NCI-H1092 (cell line): ENCODE results near the gene SYTL3.

Experiments used
- DNase-seq: peaks from one replicate; lab custom pipeline; 2025; lab: John Stamatoyannopoulos, UW

SYTL3 gene

DNA sequence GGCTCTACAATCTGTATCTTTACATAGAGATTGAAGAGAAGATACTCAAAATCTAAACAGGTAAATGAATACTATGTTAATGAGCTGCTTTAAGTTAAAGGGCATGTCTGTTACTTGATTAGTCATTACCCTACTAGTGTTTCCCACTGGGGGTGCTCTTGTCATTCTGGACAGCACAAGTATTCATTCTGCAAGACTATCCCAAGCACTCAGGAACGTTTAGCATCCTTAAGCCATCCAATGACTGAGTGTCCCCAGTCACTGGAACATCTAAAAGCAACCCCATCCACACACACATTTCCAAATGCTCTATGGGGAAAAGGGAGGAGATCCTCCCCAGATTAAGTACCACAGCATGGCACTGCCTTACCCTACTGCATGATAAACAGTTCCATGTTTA is 143.6 kb downstream of the SYTL3 start:
- no peak for DNase-seq

DNA sequence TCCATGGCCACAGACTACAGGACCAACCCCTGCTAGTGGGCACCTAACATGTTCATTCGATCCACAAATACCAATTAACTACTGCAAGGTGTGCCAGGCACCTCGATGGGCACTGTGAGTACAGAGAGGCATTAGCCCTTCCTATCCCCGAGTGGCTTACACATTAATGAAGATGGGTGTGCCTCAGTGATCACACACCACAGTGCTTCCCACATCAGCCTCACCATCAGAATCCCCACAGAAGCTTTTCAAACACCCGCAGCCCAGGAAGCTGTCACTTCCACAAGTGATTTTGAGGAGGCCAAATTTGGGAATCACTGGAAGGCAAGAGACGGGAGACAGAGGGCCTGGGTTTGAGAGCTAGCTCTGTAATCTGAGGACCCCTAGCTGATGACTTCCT is 145.7 kb downstream of the SYTL3 start:
- DNase-seq = no peak

DNA sequence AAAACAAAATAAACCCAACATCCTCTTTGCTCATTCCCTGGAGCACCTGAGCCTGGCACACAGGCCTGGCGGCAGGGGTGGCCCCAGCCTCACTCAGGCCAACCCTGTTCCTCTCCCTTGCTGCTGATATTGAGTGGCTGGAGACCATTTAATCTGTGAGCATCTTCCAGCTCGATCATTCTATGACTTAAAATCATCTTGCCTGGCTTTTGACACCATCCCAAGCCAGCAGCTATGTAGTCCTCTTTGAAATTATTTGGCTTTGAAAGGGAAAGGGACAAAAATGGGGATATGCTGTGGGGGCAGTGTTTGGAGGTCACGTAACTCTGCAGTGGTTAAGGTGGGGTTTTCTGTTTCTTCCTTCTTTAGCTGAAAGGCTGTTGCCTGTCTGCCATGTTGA is 146.5 kb downstream of the SYTL3 start:
- no peak for DNase-seq

DNA sequence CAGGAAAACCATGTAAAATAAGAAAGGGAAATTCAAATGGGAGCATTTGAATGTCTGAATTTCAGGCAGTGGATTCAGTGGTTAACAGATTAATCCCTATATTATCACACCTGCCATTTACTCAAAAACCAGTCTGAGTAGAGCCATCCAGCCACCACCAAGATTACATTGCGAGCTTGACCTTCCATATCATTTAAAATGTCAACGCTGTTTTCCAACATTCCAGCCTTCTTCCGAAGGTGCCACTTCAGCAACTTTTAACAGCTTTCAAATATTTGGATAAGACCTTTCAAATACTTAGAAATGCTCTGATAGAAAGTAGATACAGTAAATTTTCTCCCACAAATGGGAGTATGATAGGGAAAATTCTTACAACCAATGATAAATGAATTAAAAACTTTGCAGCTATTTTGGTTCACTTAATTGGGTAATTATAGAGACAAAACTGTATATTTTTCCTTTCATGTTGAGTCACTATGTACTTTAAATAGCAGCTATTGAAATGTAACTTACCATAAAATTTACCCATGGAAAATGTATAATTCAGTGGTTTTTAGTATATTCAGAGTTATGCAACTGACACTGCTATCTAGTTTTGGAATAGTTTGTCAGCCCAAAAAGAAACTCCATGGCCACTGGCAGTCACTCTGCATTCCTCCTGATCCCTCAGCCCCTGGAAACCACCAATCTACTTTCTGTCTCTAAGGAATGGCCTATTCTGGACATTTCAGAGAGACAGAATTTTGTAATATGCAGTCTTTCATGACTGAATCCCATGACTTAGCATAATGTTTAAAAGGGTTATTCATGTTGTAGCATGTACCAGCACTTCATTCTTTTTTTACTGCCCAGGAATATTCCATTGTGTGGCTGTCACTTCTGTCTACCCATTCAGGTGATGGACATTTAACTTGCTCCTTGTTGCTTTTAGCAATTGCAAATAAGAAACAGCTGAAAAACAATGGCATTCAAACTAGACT is 147.8 kb downstream of the SYTL3 start:
- no peak for DNase-seq

DNA sequence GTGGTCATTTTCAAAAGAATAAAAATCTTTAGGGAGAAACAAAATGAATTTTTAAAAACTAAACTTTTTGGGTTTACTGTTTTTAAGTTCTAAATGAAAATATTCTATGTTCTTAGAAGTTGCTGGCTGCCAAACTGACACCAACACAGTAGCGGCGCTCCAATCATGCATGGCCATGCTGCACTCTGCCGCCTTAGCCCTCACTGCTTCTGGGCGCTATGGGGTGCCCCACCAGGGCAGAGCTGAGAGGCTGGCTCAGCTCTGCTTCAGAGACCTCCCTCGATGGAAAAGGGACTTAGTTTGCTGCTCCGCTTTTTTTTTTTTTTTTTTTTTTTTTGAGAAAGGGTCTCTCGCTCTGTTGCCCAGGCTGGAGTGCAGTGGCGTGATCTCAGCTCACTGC is 148.5 kb downstream of the SYTL3 start:
- no peak for DNase-seq

GRCh38 chr6:158799051-158799792 is 149.4 kb downstream of the SYTL3 start:
- DNase-seq = peak; percentile 69

GRCh38 chr6:158801655-158802294 is 151.9 kb downstream of the SYTL3 start:
- no peak for DNase-seq

GRCh38 chr6:158803733-158804143 is 153.9 kb downstream of the SYTL3 start:
- DNase-seq = no peak

GRCh38 chr6:158804207-158804606 is 154.4 kb downstream of the SYTL3 start:
- no peak for DNase-seq

DNA sequence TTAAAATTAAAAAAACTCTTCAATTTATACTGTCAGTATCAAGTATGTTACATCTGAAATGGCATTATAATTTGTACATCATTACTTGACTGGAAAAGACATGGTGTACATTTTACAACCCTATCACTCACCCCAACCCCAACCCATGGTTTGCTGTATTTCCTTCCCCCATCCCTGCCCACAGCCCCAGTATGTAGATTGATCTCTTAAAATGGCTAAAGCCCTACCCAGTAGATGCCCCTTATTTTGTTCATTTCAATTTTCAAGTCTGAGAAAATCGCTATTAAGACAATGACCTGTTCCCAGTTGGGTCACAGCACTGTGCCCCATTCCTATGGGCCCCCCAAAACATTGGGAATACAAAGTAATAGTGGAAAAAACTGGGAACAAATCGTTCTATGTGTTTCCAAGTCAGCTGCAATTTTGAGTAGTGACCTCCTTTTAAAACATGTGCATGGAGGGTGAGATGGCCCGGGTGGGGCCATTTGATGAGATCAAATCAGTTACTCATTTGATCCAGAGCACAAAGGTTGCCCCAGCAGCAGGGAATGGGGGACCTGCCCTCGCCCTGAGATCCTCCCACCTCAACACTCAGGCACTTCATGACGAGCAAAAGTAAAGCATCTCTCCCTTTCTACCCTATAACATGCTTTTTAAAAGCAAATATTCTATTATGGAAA is 156.0 kb downstream of the SYTL3 start:
- DNase-seq = no peak

- DNase-seq = no peak
Measured at GRCh38 chr6:158807515-158808441, 157.9 kb downstream of the SYTL3 start.

DNA sequence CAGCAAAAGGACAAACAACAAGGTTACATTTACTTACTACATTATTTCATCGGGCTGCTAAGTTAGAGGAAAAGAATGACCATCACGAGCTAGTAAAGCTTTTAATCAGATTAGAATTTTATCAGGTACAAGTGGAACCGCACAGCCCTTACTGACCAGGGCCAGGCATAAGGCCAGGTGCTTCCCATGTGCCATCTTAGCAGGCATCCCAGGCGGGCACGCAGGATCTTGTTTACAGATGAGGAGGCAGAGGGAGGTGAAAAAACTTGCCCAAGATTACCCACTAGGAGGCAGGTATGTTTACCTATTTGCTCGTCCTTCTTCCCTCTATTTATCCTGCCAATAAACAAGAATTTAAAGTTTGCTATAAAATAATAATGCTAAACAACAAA is 158.6 kb downstream of the SYTL3 start:
- no peak for DNase-seq

GRCh38 chr6:158808941-158809678 is 159.3 kb downstream of the SYTL3 start:
- DNase-seq = no peak

DNA sequence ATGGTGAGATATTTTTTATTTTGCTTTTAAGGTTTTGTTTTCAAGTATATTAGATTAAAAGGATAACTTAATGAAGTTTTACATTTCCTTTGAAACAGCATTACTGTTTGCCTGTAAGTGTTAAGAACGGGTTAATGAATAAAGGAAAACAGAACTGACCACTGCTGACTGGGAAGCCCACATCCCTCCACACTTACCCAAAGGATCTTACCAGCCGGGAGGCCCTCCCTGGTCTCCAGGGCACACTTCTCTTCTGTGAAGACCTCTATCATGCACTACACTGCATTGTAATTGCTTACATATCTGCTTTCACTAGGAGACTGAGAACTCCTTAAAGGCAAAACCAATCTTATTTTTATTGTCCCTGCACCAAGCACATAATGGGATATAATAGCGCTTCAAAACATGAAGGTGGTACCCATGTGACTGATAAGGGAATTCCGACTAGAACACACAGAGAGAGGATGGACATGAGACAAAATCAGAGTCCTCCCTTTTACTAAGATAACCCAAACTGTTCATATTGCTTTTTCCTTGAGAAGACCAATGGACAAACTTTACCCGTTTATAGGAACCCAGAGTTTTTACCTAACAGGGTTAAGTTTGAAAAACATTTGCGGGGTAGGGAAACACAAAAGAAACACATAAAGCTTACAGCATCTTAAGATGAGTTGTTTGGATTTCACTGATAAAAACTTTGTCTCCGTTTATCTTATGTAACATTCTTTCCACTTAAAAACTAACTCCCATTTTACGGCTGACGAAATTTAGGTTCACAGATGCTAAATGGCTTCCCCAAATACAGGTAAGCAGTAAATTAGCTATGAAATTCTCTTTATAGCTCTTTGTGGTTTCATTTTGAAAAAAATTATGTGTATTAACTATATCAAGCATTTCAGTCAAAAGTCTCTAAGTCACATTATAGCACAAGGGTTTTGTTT is 160.6 kb downstream of the SYTL3 start:
- no peak for DNase-seq

DNA sequence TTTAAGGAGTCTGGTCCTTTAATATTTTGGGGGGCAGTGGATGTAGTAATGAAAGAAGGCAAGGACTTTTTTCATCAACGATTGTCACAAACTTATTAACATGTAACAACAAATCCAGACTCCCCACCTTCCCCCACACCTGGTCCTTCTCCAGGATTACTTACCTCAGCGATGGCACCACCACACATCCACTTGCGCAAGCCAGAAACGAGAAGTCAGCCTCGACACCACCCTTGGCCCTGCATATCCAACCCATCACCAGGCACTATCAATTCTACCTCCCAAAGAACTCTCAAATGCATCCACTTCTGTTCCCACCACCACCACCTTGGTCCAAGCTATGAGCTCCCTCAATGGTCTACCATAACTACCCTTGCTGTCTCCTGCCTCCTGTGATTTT is 162.8 kb downstream of the SYTL3 start:
- DNase-seq = no peak

- DNase-seq = no peak
Measured at GRCh38 chr6:158813032-158813431, 163.2 kb downstream of the SYTL3 start.
